SH-SY5Y (cell line): Measurements from ENCODE around the gene TBL1X.

Experiments used
- GATA2 ChIP-seq: IDR thresholded peaks from 2 replicates; pipeline ENCODE4 v1.6.1; 2011; ENCODE audit warnings: mild to moderate bottlenecking, low read depth, low read length
- GATA3 ChIP-seq: IDR thresholded peaks from 2 replicates; pipeline ENCODE4 v1.6.1; 2011; ENCODE audit warnings: low read depth, mild to moderate bottlenecking, low read length, moderate library complexity

DNA sequence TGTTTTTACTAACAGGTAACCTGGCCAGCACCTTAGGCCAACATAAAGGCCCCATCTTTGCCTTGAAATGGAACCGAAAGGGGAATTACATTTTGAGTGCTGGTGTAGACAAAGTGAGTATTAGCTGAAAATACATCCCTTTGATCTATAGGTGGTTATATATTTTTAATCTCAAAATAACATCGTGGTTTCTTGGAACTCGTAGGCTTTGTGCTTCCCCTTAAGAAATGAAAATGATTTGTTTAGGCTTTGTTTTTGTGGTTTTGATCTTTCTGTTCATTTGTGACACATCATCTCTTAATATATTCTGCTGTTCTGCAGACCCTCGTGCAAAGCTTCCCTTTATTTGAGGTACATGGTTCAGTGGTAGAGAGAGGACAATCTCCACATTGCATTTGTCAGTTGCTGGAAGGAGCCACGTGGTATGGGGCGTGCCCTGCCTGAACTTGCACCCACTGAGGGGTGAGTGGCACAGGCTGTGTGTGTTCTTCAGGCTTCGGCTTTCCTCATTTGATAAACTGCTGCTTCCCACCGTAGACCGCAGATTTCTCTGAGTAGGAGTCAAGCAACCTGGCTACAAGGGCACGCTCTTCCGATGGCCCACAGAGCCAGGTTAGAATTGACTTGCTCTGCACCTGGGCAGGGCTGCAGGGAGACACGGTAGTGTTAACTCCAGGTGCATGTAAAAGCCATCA lies 228.6 kb downstream of the TBL1X start:
- TF ChIP-seq GATA2 (no peak), GATA3 (no peak)
